ENCODE results near the gene ACTL8. TPM values are rescaled to one million over a fixed set of nuclear protein-coding genes. Genes with fewer than 3 reads are reported as not detected.

Gene ACTL8
- total and polyA plus RNA-seq, 10 donors: not detected

DNA sequence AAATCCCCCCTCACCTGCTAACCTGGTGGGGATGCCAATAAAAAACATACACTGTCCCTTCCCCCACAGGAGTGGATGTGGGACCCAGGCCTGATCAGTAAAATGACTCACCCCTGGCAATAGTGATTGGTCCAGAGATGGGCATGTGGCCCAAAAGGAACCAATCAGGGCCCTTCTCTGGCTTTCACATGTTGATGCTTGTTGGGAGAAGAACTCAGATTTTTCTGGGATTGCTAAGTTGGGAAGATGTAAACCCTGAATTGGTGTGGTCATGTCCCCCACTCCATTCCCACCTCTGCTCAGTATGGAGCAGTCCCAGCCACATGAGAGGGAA is 43.6 kb upstream of the ACTL8 start:
- intact Hi-C loops (cut with DNase I; ENCODE audit: low total_unique reads): no loop called here
- TF ChIP-seq, protein P1, sequence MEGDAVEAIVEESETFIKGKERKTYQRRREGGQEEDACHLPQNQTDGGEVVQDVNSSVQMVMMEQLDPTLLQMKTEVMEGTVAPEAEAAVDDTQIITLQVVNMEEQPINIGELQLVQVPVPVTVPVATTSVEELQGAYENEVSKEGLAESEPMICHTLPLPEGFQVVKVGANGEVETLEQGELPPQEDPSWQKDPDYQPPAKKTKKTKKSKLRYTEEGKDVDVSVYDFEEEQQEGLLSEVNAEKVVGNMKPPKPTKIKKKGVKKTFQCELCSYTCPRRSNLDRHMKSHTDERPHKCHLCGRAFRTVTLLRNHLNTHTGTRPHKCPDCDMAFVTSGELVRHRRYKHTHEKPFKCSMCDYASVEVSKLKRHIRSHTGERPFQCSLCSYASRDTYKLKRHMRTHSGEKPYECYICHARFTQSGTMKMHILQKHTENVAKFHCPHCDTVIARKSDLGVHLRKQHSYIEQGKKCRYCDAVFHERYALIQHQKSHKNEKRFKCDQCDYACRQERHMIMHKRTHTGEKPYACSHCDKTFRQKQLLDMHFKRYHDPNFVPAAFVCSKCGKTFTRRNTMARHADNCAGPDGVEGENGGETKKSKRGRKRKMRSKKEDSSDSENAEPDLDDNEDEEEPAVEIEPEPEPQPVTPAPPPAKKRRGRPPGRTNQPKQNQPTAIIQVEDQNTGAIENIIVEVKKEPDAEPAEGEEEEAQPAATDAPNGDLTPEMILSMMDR (IDR thresholded peaks at IDR 0.05 in 8 of 11, conservative IDR thresholded peaks at IDR 0.05 in 3 of 11): no peak
- TF ChIP-seq POLR2A (IDR thresholded peaks at IDR 0.05): no peak
- TF ChIP-seq POLR2AphosphoS5 (IDR thresholded peaks at IDR 0.05): no peak
- Histone ChIP-seq H3K27me3 (replicated peaks in 1 of 7) (peaks cover 0 to 14% (median 0%) of the 10 kb centered on the region in 7 donors), H3K4me3 (no peak overlapping the region), H3K36me3 (no peaks in the 10 kb centered on the region), H3K9me3 (peaks cover 0 to 12% (median 2%) of the 10 kb centered on the region in 8 donors), H3K4me1 (no peaks in the 10 kb centered on the region), H3K27ac (no peak overlapping the region)
- DNase-seq: no peak

DNA sequence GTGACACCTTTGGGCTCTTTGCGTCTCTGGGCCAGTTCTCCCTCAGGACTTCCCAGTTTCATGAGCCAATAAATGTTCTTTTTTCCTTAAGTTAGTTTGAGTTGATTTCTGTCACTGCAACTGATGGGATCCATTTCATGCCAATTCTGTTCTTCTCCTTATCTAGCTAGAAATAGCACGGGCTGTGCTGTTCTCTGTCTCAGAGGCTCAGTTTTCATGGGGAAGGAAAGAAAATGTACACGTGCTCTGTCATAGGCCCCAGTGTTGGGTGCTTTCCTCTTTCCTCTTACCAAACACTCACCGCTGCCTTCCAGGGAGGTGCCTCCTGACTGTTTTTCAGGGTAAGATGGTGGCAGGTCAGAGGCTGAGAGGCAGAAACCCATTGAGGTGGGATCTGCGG is 43.2 kb upstream of the ACTL8 start:
- TF ChIP-seq, protein P1 (IDR thresholded peaks at IDR 0.05 in 8 of 11, conservative IDR thresholded peaks at IDR 0.05 in 3 of 11): no peak
- TF ChIP-seq POLR2A (IDR thresholded peaks at IDR 0.05) (no peak), POLR2AphosphoS5 (IDR thresholded peaks at IDR 0.05) (no peak)
- 72 to 89% (median 85%) methylated on average over 5 of the region's 5 CpGs for WGBS, 5 donors

DNA sequence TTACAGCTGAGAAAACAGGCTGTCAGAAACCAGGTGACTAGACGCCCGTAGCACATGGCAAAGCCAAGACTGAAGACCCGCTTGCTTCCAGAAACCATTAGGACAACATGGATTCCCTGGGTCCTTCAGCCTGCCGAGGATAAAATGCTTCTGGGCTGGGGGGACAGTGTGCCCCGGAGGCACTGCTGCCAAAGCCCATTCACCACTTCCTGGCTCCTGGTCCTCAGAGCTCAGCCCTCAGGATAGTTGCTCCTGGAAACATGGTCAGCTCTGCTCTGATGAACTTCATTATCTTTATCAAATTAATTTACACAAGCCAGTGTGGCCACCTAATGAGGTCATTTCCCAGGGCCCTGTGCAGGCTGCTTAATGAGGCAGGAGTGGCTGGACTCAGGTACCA is 41.1 kb upstream of the ACTL8 start:
- Histone ChIP-seq H3K27me3 (replicated peaks in 1 of 7) (peaks cover 0 to 11% (median 0%) of the 10 kb centered on the region in 7 donors), H3K9me3 (peaks cover 0 to 12% (median 2%) of the 10 kb centered on the region in 8 donors), H3K4me3 (no peak overlapping the region), H3K27ac (no peak overlapping the region), H3K36me3 (no peaks in the 10 kb centered on the region), H3K4me1 (no peaks in the 10 kb centered on the region)
- no peak for DNase-seq
- TF ChIP-seq POLR2AphosphoS5 (IDR thresholded peaks at IDR 0.05) (no peak), POLR2A (IDR thresholded peaks at IDR 0.05) (no peak)
- TF ChIP-seq, protein P1 (IDR thresholded peaks at IDR 0.05 in 8 of 11, conservative IDR thresholded peaks at IDR 0.05 in 3 of 11): no peak
- WGBS, 5 donors: 66 to 83% (median 71%) methylated on average over 4 to 5 of the region's 5 CpGs
- intact Hi-C loops (cut with DNase I; ENCODE audit: low total_unique reads): no loop called here

More for the DNA sequence above, 43.2 kb upstream of the ACTL8 start:
- intact Hi-C loops (cut with DNase I; ENCODE audit: low total_unique reads): no loop called here
- peaks cover 0 to 14% (median 0%) of the 10 kb centered on the region in 7 donors for H3K27me3 ChIP-seq (replicated peaks in 1 of 7)
- H3K36me3 ChIP-seq: no peaks in the 10 kb centered on the region
- DNase-seq: no peak
- no peaks in the 10 kb centered on the region for H3K4me1 ChIP-seq
- H3K4me3 ChIP-seq: no peak overlapping the region
- peaks cover 0 to 12% (median 2%) of the 10 kb centered on the region in 8 donors for H3K9me3 ChIP-seq
- H3K27ac ChIP-seq: no peak overlapping the region

DNA sequence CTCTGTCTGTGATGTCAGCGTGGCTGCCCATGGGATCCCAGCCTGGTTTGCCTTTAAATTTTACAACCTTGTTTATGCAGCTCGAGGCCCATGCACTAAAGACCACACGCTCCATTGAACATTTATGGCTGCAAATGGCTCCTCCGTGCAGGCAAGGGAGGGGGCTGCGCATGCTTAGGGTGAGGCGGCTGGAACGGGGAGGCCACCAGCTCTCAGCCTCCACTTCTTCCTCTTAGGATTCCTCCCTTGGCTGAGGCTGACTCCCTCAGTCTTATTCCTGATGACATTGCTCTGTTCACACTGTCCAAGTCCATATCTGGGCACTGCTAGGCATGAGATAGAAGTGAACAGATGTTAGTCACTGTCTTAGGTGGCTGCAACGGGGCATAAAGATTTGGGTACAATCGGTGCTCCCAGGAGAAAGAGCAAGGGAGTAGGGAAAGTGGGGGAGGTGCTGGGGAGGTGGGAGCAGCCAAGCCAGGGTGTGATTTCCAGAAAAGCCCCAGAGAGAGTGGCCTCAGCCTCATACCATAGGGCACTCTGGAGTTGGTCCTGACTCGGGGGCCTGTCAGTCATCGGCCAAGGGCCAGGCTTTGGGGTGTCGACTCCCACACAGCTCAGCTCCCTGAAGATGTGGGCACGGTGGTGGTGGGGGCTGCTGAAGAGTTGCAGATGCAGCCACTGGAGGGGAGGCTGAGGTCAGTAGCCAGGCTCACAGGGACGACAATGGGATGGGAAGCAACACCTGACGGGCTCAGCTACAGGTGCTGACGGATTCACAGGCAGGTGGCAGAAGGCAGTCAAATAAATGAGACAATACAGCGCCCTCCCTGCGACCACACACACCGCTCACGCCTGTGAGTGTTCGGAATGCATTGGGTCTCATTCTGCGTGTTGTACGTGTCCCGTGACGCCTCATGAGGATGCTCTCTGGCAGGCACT is 37.3 kb upstream of the ACTL8 start:
- WGBS, 5 donors: 66 to 78% (median 72%) methylated on average over 25 of the region's 25 CpGs
- Histone ChIP-seq H3K27ac (no peak overlapping the region), H3K27me3 (replicated peaks in 1 of 7) (peaks cover 0 to 17% (median 0%) of the 10 kb centered on the region in 7 donors), H3K9me3 (no peaks in the 10 kb centered on the region), H3K4me3 (no peak overlapping the region), H3K4me1 (no peaks in the 10 kb centered on the region), H3K36me3 (no peaks in the 10 kb centered on the region)
- TF ChIP-seq POLR2AphosphoS5 (IDR thresholded peaks at IDR 0.05) (no peak), POLR2A (IDR thresholded peaks at IDR 0.05) (no peak)
- TF ChIP-seq, protein P1 (IDR thresholded peaks at IDR 0.05 in 8 of 11, conservative IDR thresholded peaks at IDR 0.05 in 3 of 11): no peak
- no peak for DNase-seq
- intact Hi-C loops (cut with DNase I; ENCODE audit: low total_unique reads): no loop called here
